Sciatic nerve (tissue), 2 donors: ENCODE results near the gene TRAF7. TPM values are rescaled to one million over a fixed set of nuclear protein-coding genes. Genes with fewer than 3 reads are reported as not detected.
A peak's percentile ranks its signal among the peaks of the same experiment; 100 is the strongest.

ENCODE experiments used
- ATAC-seq: fragments of 200-7000 bp; cut with Tn5 transposase; one replicate; pipeline ENCODE4 v1.9.1; 2020; ENCODE audit warnings: mild to moderate bottlenecking, moderate library complexity
- DNase-seq: peaks from one replicate; pipeline ENCODE4 v3.0.0-alpha.2; 2020; ENCODE audit warnings: low spot score
- intact Hi-C: fragments of 100-400 bp; cut with DNase I; formaldehyde crosslinking; loops from one replicate; pipeline ENCODE4 v1.14.2; 2022
- total RNA-seq: library from RNA; stranded (reverse); fragmentation: NEBNext Ultra II Directional; extraction: Animal tissue kit (Norgen Biotek cat#: 25700); gene quantifications from one replicate; pipeline ENCODE4 v1.2.1, GENCODE V29; 2021
- donor health status: DM: no; HTN: no; CAD: no.
- donor health status: DM: no; HTN: no; CAD: no.

TRAF7 gene
- total RNA-seq, 1 donor from 2014 or later = 44.8 TPM

DNA sequence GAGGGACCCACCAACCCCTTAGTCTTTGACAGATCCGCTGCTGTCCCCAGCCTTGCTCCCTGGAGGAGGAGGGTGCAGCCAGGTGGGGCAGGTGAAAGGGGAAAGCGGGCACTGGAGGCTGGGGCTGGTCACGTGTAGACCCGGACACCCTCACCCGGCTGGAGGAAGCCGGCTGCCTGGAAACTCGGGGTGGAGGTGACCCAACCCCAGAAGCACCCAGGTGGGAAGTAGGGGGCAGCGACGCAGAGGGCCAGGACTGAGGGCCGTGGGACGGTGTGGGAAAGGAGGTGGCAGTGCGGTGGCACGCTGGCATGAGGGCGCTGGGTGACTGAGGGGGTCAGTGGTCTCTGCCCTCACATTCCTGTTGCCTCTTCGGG lies 2.7 kb downstream of the TRAF7 start:
- intact Hi-C loops = no loop called here

DNA sequence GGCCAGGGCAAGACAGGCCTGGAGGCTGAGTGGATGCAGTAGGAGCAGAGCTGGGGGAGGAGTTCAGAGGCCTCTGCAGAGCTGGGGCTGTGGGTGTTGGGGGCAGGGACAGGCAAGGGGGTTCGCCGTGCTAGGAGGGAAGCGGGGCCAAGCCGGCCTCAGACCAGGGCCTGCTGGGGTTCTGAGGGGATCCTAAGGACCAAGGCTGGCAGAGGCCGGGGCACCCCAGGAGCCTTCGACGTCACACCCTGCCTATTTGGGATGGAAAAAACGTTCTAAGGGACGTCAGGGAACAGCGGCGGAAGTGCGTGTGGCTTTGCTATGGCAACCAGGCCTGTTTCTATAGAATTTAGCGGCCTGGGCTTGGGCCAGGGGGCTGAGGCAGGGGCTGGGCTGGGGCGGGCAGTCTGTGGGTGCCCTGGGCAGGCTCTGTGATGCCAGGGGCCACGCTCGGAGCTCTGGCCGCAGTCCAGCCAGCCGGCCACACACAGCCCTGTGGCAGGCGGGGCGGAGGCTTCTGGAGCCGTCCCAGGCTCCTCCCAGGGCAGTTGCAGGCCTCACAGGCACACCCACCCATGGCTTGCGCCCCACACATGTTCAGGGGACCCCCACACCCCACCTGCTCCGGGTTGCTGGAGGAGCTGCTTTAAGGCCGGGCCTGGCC lies 3.7 kb downstream of the TRAF7 start:
- intact Hi-C loops = no loop called here
- peak; percentile 52 for ATAC-seq
- peak; percentile 85 for DNase-seq

More for the DNA sequence above, 2.7 kb downstream of the TRAF7 start:
- DNase-seq (no peak), ATAC-seq (no peak)

- no peak for DNase-seq
- ATAC-seq = peak; percentile 77
- intact Hi-C loops = no loop called here
Measured at GRCh38 chr16:2160915-2161551, 5.5 kb downstream of the TRAF7 start.

- intact Hi-C loops = no loop called here
- ATAC-seq (no peak), DNase-seq (no peak)
Measured at GRCh38 chr16:2161911-2162310, 6.3 kb downstream of the TRAF7 start.

DNA sequence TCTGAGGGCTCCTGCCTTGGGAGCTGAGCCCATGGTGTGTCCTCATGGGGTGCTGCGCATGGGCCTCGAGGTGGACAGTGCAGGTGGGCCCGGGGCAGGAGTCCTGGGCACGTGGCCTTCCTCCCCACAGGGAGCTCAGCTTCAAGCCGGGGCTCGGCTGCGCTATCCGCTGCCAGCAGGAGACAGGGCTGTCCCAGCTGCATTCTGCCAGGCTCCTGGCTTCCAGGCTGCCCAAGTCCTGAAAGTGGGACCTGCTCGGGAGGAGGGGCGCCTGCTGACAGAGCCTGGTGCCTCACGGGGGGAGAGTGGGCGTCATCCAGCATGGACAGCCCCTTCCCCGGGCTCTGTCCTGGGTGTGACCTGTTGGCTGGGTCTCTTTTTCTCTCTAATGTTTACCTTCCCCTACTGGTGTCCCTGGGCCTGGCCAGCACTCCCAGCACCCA lies 7.1 kb downstream of the TRAF7 start:
- intact Hi-C loops = no loop called here
- ATAC-seq = no peak

DNA sequence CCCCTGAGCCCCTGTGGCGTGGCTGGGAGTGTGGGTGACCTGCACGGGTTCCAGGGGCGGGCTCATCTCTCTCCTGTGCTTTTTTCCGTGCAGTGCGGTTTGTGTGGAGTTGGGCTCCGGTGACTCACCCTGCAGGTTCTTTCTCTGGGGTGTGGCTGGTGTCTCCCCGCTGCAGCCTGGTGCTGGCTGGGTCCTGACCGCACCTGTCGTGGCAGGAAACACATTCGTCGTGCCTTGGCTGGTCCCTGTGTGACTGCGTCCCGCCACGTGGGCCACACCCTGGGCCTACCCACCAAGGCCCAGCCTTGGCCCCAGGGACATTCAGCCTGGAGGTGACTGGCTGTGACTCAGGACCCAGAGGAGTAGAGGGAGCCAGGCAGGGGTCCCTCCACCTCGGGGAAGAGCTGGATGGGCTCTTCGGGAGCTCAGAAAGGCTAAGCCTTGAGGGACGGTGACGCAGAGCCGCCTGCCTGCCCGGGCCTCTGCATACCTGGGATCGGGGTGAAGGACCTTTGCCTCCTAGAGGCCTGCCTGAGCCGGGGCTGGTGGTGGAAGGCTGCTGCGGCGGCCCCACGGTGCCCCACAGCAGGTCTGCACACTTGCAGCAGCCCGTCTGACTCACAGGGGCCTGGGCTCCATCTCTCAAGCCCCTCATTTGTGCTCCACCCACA lies 7.8 kb downstream of the TRAF7 start:
- intact Hi-C loops = no loop called here
- no peak for ATAC-seq
- no peak for DNase-seq

More for the DNA sequence above, 7.1 kb downstream of the TRAF7 start:
- no peak for DNase-seq

GRCh38 chr16:2165861-2166260 lies 10.3 kb downstream of the TRAF7 start:
- DNase-seq (no peak), ATAC-seq (no peak)
- intact Hi-C loops = no loop called here

GRCh38 chr16:2166263-2167067 lies 10.9 kb downstream of the TRAF7 start:
- DNase-seq = no peak
- intact Hi-C loops = no loop called here
- ATAC-seq = no peak

- ATAC-seq (no peak), DNase-seq (no peak)
- intact Hi-C loops = no loop called here
Measured at GRCh38 chr16:2167068-2167638, 11.6 kb downstream of the TRAF7 start.

DNA sequence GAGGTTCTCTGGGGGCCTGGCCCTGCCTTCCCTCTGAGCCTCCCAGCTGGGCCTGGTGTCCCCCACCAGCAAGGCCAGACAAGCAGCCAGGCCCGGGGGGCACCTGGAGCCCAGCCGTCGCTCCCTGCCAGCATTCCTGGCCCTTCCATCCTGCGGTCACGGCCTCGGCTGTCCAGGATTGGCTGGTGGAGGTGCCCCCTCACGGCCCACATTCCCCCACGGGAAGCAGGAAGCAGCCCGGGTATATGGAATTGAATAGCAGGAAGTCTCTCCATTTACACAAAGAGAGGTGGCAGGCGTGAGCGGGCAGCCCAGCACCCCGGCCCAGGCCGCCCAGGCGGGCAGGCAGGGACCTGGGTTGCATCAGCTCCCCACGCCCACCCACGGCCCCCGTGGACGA lies 14.5 kb downstream of the TRAF7 start:
- ATAC-seq (no peak), DNase-seq (no peak)
- intact Hi-C loops = no loop called here

- ATAC-seq = no peak
- DNase-seq = no peak
Measured at GRCh38 chr16:2170587-2171435, 15.2 kb downstream of the TRAF7 start.

DNA sequence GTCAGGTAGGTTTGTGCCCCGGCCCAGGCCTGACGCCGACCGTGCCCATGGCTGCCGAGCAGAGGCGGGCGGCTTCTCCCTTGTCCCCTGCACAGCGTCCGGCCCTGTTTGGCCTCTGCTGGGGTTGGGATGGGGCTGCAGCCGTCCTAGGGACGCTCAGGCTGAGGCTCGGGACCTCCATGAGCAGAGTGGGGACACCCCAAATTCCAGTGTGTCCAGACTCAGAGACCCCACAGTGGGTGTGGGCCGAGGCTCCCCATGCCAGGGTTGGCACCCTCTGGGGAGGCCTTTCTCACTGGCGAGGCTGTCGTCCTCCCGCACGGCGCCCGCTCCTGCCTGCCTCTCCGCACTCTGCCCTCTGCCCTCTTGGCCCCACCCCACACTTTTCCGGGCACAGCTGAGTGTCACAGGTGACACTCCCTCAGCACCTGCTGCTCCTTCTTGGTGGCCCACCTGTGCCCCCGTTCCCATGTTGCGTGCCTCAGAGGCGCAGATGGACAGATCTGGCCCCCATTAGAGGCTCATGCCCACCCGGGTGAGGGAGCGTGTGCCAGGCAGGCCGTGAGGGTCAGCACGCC lies 16.1 kb downstream of the TRAF7 start:
- no peak for DNase-seq
- intact Hi-C loops = no loop called here
- ATAC-seq = no peak

More at GRCh38 chr16:2170587-2171435, 15.2 kb downstream of the TRAF7 start:
- intact Hi-C loops = no loop called here

- ATAC-seq (no peak), DNase-seq (no peak)
- intact Hi-C loops = no loop called here
Measured at GRCh38 chr16:2172688-2173335, 17.2 kb downstream of the TRAF7 start.

DNA sequence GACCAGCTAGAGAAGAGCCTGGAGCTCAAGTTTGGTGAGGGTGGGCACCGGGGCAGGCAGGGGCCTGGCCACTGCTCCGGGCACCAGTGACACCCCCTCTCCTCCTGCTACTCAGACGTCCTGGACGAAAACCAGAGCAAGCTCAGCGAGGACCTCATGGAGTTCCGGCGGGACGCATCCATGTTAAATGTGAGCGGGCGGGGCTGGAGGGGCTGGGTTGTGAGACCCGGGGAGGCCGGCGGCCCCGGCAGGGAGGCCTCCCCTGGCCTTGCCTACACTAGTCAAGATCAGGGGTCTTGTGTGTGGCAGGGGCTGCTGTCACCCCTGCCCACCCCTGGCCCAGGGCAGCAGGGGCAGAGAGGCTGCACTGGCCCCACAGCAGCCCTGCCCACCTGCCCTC lies 17.8 kb downstream of the TRAF7 start:
- intact Hi-C loops = no loop called here
- ATAC-seq (no peak), DNase-seq (no peak)

GRCh38 chr16:2173916-2174315 lies 18.3 kb downstream of the TRAF7 start:
- ATAC-seq = no peak

GRCh38 chr16:2174396-2175131 lies 19.0 kb downstream of the TRAF7 start:
- ATAC-seq (no peak), DNase-seq (no peak)
- intact Hi-C loops = no loop called here

More at GRCh38 chr16:2173916-2174315, 18.3 kb downstream of the TRAF7 start:
- intact Hi-C loops = no loop called here
- no peak for DNase-seq

GRCh38 chr16:2175454-2175853 lies 19.9 kb downstream of the TRAF7 start:
- ATAC-seq (no peak), DNase-seq (no peak)
- intact Hi-C loops = no loop called here
